Sigmoid colon (tissue), 7 donors: ENCODE data around the gene LGALS8. TPM values are rescaled to one million over a fixed set of nuclear protein-coding genes. Genes with fewer than 3 reads are reported as not detected.

Experiments used
- DNase-seq: peaks from one replicate; pipeline ENCODE4 v3.0.0-alpha.2; 2019
- H3K27ac ChIP-seq, 4 donors: fragments of 200-600 bp; sonication (generic); one replicate each; pipeline ENCODE4 v1.5.1; 2016 to 2019; ENCODE audit warnings: mild to moderate bottlenecking in 1 of 4
- H3K27me3 ChIP-seq, 3 donors: fragments of 200-600 bp; sonication (generic); one replicate each; pipeline ENCODE4 v1.5.1; 2019; ENCODE audit warnings: mild to moderate bottlenecking in 1 of 3
- H3K36me3 ChIP-seq, 4 donors: fragments of 200-600 bp; sonication (generic); one replicate each; pipeline ENCODE4 v1.5.1; 2016 to 2019
- H3K4me1 ChIP-seq, 4 donors: fragments of 200-600 bp; sonication (generic); one replicate each; pipeline ENCODE4 v1.5.1; 2017 to 2019
- H3K4me3 ChIP-seq, 4 donors: fragments of 200-600 bp; sonication (generic); one replicate each; pipeline ENCODE4 v1.5.1; 2017 to 2019; ENCODE audit warnings: mild to moderate bottlenecking in 2 of 4, moderate library complexity in 1 of 4
- H3K9me3 ChIP-seq, 4 donors: fragments of 200-600 bp in 3 of 4; sonication (generic) in 3 of 4; one replicate each; pipeline versions ENCODE4 v1.5.1 to v1.6.1; 2013 to 2019
- EP300 ChIP-seq, 4 donors: sonication (generic); formaldehyde crosslinking; IDR thresholded peaks; one replicate each; pipeline ENCODE4 v1.6.1; 2017; ENCODE audit warnings: antibody characterized with exemption in 4 of 4
- POLR2A ChIP-seq, 2 donors: fragments of 450-650 bp; IDR thresholded peaks; one replicate each; pipeline ENCODE4 v1.6.1; 2016; ENCODE audit warnings: antibody characterized with exemption in 2 of 2, mild to moderate bottlenecking in 2 of 2, moderate library complexity in 2 of 2
- POLR2AphosphoS5 ChIP-seq, 4 donors: sonication (generic); formaldehyde crosslinking; IDR thresholded peaks; one replicate each; pipeline ENCODE4 v1.6.1; 2017; ENCODE audit warnings: antibody characterized with exemption in 4 of 4
- WGBS, 2 donors: extraction: QIAGEN DNeasy Blood & Tissue Kit; methylation state at CpG; one replicate each; pipeline ENCODE4 v1.1.7; 2013; 5-methylcytosine and 5-hydroxymethylcytosine counted together
- intact Hi-C: fragments of 100-400 bp; cut with DNase I; formaldehyde crosslinking; loops from one replicate; pipeline ENCODE4 v1.15.1; 2023
- polyA plus RNA-seq, 3 donors: library from polyadenylated mRNA; stranded (reverse); fragments of 200-250 nt; gene quantifications; one replicate each; pipeline ENCODE4 v1.2.3, GENCODE V29; 2013
- total RNA-seq, 4 donors: library from RNA; depleted of rRNA; stranded (reverse); fragments of >200 nt; gene quantifications; one replicate each; pipeline ENCODE4 v1.1.0, GENCODE V29; 2016
- TF ChIP-seq, protein P1 (sequence below), 4 experiments: fragments of 450-650 bp in 3 of 4; fragments of 200-600 bp in 1 of 4; IDR thresholded peaks; one replicate each; pipeline ENCODE4 v1.5.1; 2016 to 2019; ENCODE audit warnings: antibody characterized with exemption in 4 of 4, mild to moderate bottlenecking in 3 of 4, moderate library complexity in 2 of 4
- donor health status: healthy with polysubstance abuse.
- donor health status: Bipolar disorder and iron deficiency.
- donor health status: healthy.

The LGALS8 gene
- total and polyA plus RNA-seq, 7 donors: 11.4 to 86.4 (median 40.3) TPM

DNA sequence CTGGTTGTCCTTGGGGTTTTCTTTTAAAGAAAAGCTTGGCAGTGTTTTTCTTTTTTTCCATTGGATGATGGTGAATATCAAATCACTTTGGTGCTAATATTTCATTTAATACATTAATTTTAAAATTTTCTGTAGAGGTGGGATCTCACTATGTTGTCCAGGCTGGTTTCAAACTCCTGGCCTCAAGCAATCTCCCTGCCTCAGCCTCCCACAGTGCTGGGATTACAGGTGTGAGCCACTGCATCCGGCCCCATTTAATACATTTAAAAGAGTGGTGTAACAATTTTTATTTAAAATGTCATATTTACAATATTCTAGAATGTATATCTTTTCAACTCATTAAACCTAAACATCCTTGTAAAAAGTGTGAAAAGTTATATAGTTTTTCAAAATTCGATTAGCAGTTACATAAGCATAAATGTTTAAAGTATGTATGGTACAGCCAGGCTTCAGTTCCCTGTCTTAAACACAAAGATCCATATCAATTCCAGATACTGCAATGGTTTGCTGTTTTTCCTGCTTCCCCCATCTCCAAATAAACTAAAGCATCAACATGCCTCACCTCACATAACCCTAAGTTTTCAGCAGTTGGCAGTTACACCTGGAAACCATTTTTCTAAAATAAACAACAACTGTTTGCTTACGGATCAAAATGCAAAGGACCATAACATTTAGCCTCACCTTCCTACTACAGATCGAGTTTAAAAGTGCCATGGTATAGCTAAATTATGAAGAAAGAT, 8.9 kb upstream of the LGALS8 start:
- WGBS, 2 donors: 29 to 71% methylated on average over 4 of the region's 4 CpGs
- no peaks in the 10 kb centered on the region for H3K4me1 ChIP-seq
- DNase-seq: no peak
- TF ChIP-seq EP300 (IDR thresholded peaks at IDR 0.05) (no peak), POLR2AphosphoS5 (IDR thresholded peaks at IDR 0.05) (no peak), POLR2A (IDR thresholded peaks at IDR 0.05) (no peak)
- TF ChIP-seq, protein P1, sequence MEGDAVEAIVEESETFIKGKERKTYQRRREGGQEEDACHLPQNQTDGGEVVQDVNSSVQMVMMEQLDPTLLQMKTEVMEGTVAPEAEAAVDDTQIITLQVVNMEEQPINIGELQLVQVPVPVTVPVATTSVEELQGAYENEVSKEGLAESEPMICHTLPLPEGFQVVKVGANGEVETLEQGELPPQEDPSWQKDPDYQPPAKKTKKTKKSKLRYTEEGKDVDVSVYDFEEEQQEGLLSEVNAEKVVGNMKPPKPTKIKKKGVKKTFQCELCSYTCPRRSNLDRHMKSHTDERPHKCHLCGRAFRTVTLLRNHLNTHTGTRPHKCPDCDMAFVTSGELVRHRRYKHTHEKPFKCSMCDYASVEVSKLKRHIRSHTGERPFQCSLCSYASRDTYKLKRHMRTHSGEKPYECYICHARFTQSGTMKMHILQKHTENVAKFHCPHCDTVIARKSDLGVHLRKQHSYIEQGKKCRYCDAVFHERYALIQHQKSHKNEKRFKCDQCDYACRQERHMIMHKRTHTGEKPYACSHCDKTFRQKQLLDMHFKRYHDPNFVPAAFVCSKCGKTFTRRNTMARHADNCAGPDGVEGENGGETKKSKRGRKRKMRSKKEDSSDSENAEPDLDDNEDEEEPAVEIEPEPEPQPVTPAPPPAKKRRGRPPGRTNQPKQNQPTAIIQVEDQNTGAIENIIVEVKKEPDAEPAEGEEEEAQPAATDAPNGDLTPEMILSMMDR (IDR thresholded peaks at IDR 0.05): no peak
- intact Hi-C loops: no loop called here
- H3K4me3 ChIP-seq: no peak overlapping the region
- H3K36me3 ChIP-seq: no peaks in the 10 kb centered on the region
- H3K27ac ChIP-seq: no peak overlapping the region
- no peaks in the 10 kb centered on the region for H3K9me3 ChIP-seq
- no peaks in the 10 kb centered on the region for H3K27me3 ChIP-seq

DNA sequence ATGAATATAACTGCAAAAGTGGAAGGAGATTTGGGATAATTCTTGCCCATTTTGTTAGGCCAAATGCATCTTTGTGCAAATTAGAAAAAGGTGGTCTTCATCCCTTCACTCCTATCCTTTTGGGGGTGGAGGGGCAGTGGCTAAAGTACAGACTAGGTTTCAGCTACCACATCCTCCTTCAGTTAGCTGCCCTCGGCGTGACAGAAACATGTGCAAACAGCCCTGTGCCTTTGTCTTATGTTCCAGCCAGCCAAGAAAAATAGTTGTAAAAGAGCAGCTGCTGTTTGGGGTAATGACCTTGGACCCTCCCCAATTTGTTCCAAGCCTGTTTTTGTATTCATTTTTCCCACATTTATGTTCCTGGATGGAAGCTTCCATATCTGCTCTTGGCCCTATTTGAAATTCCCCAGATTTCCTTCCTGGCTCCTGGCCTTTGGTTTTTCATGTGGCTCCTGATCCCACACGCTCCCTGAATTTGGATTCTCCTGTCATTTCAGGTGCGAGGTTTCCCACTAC, 8.3 kb upstream of the LGALS8 start:
- no peaks in the 10 kb centered on the region for H3K9me3 ChIP-seq
- no peak for DNase-seq
- no peak overlapping the region for H3K27ac ChIP-seq
- intact Hi-C loops: no loop called here
- no peak for TF ChIP-seq POLR2AphosphoS5 (IDR thresholded peaks at IDR 0.05)
- TF ChIP-seq POLR2A (IDR thresholded peaks at IDR 0.05): no peak
- no peak for TF ChIP-seq EP300 (IDR thresholded peaks at IDR 0.05)
- TF ChIP-seq, protein P1 (IDR thresholded peaks at IDR 0.05): no peak
- H3K4me3 ChIP-seq: no peak overlapping the region
- 16 to 58% methylated on average over 4 of the region's 4 CpGs for WGBS, 2 donors
- no peaks in the 10 kb centered on the region for H3K36me3 ChIP-seq
- no peaks in the 10 kb centered on the region for H3K4me1 ChIP-seq
- H3K27me3 ChIP-seq: no peaks in the 10 kb centered on the region

DNA sequence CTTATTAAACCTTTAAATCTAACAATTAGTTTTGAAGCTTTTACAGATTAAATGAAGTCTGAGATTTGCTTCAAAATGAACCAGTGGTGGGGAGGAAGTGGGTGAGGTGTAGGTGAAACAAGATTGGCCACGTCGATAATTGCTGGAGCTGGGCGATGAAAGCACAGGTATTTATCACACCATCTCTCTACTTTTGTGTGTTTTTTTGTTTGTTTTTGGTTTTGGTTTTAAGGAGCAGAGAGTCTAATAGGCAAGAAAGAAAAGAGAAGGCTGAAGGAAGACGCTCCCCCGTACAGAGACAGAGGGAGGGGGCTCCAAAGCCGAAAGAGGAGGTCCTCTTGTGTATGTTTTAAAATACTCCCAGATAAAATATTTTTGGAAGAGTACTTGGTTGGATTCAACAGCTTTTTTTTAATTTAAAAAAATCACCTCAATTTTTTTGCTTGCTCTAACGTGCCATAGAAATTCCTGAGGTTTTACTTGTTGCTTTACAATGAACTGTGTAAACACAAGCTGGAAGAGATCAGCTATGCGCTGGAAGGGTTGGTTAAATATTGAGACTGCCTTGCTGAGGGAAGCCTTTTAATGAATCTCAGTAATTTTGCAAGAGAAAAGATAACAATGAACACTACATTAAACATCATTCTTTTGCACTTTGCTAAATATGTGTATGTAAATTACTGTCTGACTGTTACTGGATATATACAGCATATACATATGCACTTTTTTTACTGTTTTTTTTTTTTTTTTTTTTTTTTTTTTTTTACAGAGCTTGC, 6.7 kb upstream of the LGALS8 start:
- intact Hi-C loops: no loop called here
- H3K4me1 ChIP-seq: no peaks in the 10 kb centered on the region
- DNase-seq: no peak
- no peaks in the 10 kb centered on the region for H3K36me3 ChIP-seq
- WGBS, 2 donors: 9 to 44% methylated on average over 8 of the region's 8 CpGs
- TF ChIP-seq, protein P1 (IDR thresholded peaks at IDR 0.05): no peak
- TF ChIP-seq POLR2AphosphoS5 (IDR thresholded peaks at IDR 0.05) (no peak), POLR2A (IDR thresholded peaks at IDR 0.05) (no peak), EP300 (IDR thresholded peaks at IDR 0.05) (no peak)
- no peaks in the 10 kb centered on the region for H3K9me3 ChIP-seq
- no peak overlapping the region for H3K4me3 ChIP-seq
- H3K27ac ChIP-seq: no peak overlapping the region
- H3K27me3 ChIP-seq: no peaks in the 10 kb centered on the region

DNA sequence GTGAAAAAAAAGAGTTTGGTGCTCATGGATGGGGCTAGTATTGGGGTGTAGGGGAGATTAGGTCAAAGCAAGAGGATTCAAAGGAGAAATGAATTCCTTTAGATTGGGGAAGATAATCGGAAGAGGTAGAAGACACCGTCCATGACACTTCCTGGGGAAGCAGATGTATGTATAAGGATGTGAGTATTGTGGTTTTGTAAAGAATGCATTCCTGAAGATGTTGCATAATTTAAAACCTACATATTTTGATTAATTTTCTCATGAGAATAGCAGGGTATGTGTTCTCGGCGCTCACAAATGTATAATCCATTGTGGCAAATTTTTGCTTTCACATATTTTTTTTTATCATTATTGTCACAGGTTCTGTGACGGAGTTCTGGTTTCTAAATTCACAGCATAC, 5.5 kb upstream of the LGALS8 start:
- H3K27ac ChIP-seq: no peak overlapping the region
- no peaks in the 10 kb centered on the region for H3K9me3 ChIP-seq
- 59 to 86% methylated on average over 5 of the region's 5 CpGs for WGBS, 2 donors
- no peak for DNase-seq
- H3K4me1 ChIP-seq: peaks cover 0 to 8% (median 5%) of the 10 kb centered on the region in 4 donors
- no peaks in the 10 kb centered on the region for H3K27me3 ChIP-seq
- no peak overlapping the region for H3K4me3 ChIP-seq
- TF ChIP-seq POLR2AphosphoS5 (IDR thresholded peaks at IDR 0.05) (no peak), POLR2A (IDR thresholded peaks at IDR 0.05) (no peak), EP300 (IDR thresholded peaks at IDR 0.05) (no peak)
- TF ChIP-seq, protein P1 (IDR thresholded peaks at IDR 0.05): no peak
- no peaks in the 10 kb centered on the region for H3K36me3 ChIP-seq
- intact Hi-C loops: no loop called here
